Nucleus accumbens (tissue), 56 donors: ENCODE results near the gene LHX4.

ENCODE experiments used
- DNase-seq, 56 donors: peaks; one replicate each; lab custom pipeline; 2025; lab: John Stamatoyannopoulos, UW

LHX4 gene

DNA sequence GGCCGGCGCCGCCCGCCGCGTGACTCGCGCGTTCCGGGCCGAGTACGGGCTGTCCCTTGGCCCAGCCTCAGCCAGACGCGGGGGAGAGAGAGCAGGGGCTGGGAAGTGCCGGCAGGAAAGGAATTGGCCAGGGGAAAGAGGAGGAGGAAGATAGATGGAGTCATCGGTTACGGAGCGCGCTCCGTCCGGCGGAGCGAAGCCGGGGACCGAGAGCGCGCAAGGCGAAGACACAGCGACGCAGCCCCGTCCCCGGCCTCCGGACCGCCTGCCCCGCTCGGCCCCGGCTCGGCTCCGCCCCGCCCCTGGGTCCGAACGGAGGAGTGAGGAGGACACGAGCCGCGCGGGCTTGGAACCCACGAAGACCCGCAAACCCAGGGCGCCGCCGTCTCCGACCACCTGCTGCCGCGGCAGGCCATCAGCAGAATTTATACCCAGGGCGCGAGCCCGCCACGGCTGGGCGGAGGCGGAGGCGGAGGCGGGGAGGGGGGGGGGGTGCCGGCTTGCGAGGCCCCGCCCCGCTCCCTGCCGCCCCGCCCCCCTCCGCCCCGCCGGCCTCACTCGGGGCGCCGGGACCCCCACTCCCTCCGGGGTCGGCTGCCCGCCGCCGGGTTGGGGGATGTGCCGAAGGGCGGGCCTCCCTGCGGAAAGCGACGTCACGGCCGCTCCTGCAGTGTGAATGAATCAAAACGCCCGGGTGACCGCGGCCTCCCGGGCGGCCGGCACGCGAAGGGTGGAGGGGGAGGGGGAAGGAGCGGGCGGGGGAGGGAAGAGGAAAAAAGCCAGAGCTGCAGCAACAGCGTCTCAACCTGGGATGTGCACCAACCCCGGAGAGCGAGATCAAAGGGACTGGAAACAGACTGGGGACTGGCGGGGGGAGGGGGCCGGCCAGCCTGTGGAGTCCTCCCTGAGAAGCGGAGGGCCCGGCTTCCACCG is at the start of gene LHX4:
Gene LHX4 (plus strand): TSS at position 782 of the 933 bp plus-strand sequence. CDS start 266 bp downstream, outside the sequence.
- peak in 2 of 56 donors; percentile 14 to 27 for DNase-seq

GRCh38 chr1:180181048-180181447 is 49.0 kb upstream of the LHX4 start:
- peak in 2 of 56 donors; percentile 10 to 30 for DNase-seq

GRCh38 chr1:180181996-180182642 is 47.9 kb upstream of the LHX4 start:
- peak in 2 of 56 donors; percentile 25 to 26 for DNase-seq

DNA sequence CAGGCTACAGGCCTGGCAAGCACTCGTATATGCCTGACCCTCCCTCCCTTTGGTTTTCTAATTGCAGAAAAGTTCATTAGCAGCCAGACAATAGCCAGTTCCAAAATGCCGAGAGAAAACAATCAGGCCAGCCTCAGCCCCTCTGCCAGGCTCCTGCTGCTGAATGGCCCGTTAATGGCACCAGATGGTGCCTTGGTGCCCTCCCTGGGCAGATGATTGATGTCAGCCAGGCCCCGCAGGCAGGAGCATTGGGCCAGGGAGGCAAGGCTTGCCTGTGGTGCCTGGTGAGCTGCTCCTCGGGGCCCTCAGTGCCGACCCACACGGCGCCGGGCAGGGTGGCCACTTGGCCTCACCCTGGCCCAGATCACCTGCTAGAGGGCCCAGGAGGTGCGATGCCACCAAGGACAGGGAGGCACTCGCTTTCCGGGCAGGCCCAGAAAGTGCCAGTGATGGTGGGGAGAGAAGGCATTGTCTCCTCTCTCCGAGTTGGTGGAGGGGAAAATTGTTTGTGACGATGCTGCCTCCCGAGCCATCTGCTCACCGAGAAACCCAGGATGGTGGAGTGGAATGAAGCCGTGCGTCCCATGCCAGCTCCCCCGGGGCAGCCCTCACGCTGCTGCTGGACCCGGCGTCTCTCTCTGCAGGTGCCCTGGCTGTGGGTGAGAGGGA is 47.3 kb upstream of the LHX4 start:
- DNase-seq: peak in 5 of 56 donors; percentile 8 to 39 (median 19)

DNA sequence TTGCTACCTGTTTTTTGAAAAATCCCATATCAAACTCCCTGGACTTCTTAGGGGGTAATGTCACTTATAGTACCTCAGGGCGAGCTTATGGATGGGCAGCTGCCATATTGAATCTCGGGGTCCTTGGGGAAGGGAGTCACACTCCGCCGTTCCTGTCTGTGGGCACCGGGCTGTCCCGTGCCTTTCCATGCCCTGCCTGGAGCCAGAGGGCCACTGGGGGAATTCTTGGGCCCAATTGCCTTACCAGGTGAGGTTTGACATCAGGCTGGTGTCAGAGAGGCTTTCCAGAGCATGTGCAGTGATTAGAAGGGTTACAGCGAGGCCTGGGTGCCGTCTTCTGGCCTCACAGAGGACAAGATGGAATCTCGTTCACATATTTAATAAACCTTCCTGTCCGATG is 46.6 kb upstream of the LHX4 start:
- no peak for DNase-seq

GRCh38 chr1:180184041-180184440 is 46.0 kb upstream of the LHX4 start:
- DNase-seq: no peak

DNA sequence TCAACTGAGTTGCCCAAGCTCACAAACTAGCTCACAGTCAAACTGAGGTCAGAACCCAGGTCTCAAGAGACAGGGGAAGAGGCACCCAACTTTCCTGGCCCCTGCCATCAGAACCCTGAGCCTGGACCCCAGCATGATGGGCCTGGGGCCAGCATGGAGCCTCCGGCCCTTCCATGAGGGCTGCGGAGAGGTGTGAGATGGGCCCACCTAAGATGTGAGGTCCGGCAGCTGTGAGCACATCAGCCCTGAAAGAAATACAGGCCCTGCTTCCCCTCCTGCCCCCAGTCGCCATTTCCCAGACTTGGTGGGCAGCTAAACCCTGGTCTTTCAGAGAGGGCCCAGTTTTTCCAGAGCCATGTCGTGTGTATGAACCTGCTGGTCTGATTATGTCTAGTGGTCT is 44.8 kb upstream of the LHX4 start:
- no peak for DNase-seq

DNA sequence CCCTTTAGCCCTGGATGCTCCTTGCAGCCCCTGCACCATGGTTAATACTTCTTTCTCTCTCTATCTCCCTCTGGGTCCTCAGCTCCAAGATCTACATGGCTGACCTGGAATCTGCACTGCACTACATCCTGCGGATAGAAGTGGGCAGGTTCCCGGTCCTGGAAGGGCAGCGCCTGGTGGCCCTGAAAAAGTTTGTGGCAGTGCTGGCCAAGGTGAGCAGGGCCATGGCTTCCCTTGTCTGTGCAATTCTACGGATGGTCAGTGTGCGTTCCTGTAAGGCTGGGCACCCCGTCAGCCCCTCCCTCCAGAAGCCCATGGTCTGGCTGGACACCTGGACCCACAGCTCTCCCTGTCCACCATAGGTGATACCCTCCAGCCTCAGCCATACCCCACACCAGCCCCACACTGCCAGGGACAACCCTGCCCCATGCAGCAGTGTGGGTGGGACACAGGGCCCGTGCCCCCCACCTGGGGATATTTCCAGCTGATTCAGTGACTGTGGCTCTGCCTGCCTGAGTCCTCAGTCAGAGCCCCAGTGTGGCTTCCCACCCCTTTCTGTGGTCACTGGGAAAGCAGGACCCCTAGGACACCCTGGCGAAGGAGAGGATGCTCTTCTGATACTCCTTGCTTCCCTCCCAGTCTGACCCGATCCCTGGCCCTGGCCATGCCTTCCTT is 44.0 kb upstream of the LHX4 start:
- DNase-seq: no peak

DNA sequence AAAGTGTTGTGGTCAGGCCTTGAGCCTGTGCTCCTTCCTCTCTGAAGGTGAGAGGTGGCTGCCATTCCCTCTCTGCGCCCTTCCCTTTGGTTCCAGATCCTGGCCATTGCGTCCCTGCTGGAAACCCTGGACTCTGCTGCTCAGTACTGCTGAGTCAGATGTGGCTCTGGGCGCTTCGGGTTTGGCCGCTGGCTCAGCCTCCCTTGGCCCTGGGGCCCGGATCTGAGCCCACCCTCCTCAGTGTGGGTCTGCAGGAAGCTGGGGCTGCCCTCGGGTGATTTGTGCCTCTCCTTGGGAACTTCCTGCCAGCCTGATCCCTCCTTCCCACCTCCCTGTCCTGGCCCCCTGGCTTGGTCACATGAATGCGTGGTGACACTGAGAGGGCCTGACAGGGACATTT is 43.2 kb upstream of the LHX4 start:
- peak in 4 of 56 donors; percentile 10 to 20 (median 14) for DNase-seq

GRCh38 chr1:180187626-180188025 is 42.4 kb upstream of the LHX4 start:
- DNase-seq: no peak

DNA sequence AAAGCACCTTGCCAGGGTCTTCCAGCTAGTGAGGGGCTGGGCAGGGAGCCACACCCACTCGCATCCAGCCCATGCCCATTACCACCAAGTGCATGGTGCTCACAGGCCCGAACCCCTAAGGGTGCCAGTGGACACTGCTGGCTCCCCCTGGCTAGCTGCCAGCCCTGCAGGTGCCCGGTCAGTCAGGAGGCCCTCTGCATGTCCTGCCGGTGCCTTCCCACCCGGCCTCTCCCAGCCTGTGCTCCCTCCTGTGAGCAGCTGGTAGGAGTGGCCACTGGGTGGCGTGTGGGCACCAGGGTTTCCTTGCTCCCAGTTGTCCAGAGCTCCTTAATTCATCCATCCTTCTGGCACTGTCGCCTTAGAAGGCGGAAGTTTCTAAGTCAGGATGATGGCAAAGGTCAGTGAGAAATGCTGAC is 42.0 kb upstream of the LHX4 start:
- peak in 21 of 56 donors; percentile 7 to 63 (median 21) for DNase-seq

GRCh38 chr1:180188684-180189175 is 41.3 kb upstream of the LHX4 start:
- DNase-seq: no peak

GRCh38 chr1:180190091-180190490 is 40.0 kb upstream of the LHX4 start:
- no peak for DNase-seq

GRCh38 chr1:180192172-180192571 is 37.9 kb upstream of the LHX4 start:
- no peak for DNase-seq

DNA sequence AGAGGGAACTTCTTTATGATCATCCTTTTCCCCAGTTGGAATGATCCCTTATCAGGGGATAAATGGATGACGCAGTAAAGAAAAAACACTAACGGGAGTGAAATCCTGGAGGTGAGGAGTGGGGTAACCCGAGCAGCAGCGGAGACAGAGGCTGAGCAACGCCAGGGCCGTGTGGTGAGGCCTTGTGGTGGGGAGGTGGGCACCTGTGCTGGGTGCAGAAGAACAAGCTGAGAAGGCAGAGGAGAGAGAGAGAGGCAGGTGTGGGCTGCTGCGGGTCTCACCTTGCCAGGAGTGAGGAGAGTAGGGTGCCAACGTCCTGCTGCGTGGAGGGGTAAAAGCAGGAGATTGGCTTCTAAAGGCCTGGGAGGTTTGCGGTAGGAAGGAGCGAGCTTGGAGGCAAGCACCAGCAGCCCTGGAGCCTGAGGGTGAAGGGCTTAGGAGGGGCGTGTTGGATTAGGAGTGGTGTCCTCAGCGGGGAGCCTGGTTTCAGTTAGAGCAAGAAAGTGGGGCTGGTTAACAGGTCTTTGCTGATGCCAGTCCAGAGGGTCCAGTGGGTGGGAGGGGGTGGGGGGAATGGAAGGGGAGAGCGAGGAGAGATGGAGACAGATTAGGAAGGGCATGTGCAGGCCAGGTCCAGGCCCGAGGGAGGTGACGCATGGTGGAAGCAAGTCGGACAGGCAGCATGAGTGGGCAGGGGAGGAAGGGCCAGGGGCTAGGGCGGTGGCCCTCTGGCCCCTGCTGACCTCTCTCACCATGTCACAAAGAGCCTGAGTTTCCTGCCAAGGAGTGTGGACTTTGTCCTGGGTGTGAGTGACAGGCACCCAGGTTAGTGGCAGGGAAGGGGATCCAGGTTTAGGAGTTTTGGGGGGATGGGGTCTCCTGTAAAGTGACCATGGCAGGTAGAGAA is 36.7 kb upstream of the LHX4 start:
- no peak for DNase-seq

DNA sequence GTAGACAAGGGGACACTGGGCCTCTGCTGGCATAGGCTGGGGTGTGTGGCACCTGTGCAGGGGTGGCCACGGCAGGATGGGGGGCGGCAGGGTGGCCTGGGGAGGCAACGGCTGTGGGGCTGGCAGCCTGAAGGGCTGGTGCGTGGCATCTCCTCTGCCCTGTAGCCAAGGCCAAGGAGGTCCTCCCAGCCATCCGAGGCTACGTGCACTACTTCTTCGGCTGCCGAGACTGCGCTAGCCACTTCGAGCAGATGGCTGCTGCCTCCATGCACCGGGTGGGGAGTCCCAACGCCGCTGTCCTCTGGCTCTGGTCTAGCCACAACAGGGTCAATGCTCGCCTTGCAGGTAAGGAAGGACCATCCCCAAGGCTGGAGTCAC is 36.0 kb upstream of the LHX4 start:
- no peak for DNase-seq

GRCh38 chr1:180194546-180195207 is 35.4 kb upstream of the LHX4 start:
- DNase-seq: no peak

DNA sequence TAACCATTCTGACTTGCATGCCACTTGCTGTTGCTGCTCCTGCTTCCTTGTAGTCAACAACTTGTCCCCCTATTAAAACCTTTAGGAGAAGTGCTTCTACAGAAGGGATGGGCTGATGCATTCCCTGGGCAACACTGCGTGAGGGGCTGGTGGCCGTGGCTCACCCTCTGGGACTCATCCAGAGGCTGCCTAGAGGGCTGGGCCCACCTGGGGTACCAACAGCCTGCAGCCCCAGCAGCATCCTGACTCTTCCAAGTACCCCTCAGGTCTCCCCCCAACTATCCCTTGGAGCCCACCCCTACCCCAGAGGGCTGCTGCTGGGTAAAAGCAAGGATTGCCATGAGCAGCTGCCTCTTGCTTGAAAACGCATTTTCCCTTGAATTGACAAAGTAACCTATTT is 34.7 kb upstream of the LHX4 start:
- DNase-seq: no peak

DNA sequence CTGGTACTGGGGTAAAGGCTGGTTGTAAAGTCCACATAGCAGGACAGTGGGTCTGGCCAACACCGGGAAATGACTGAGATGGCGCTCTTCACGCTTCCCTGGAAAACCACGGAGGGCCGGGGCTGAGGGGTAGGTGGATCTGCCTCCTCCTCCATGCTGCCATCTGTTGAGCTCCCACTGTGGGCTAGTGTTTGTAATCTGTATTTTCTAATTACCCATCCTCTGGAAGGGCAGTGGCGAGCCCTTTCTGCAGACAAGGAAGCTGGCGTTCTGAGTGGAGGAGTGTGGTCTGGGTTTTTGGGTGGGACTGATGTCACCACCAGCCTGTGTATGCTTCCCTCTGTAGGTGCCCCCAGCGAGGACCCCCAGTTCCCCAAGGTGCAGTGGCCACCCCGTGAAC is 34.1 kb upstream of the LHX4 start:
- DNase-seq: no peak
